Stimulated activated CD4-positive, alpha-beta T cell treated with anti-CD3 and anti-CD28 coated beads, Interleukin-1b, Interleukin-23, amount 100 ng/mL, for 24 hours (primary cell): ENCODE data around the gene HPS1.

ENCODE experiments used
- DNase-seq, 4 experiments: peaks; one replicate each; pipeline ENCODE4 v3.0.0-alpha.2; 2020; ENCODE audit warnings: low read depth in 4 of 4, low spot score in 1 of 4

The HPS1 gene

DNA sequence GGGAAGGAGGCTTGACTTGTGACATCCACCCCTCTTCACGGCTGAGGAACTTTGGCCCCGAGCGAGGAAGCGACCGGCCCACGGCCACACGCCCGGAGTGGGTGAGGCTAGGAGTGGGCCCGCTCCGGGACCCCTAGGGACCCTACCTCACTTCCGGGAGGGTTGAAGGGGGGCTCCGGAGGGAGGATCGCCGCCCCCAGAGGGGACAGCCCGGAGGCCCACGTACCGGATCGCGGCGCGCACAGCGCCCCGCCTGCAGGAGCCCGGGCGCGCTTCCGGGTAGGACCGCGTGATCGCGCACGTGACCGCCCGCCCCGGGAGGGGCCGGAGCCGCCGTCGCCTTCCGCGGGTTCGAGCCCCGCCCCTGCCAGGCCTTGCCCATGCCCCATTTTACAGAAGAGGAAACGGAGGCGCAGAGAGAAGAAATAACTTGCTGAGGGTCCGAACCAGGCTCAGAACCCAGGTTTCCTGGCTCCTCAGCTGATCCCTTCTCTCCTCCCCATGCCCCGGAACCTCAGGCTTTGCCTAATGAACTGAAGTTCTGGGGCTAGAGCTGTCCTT is at the start of gene HPS1:
TSS of gene HPS1 (minus strand) at position 275 of the 561 bp plus-strand sequence. CDS start 3,695 bp downstream, outside the sequence.
- peak; percentile 70 to 80 (median 74) for DNase-seq

DNA sequence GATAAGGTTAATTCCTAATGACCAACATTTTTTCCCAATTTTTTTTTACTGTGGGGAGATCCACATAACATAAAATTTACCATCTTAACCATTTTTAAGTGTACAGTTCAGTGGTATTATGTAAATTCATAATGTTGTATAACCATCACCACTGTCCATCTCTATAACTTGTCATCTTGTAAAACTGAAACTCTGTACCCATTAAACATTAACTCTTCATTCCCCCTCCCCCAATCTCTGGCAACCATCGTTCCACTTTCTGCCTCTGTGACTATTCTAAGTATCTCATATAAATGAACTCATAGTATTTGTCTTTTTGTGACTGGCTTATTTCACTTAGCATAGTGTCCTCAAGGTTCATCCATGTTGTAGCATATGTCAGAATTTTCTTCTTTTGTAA is 46.0 kb upstream of the HPS1 start:
- DNase-seq: no peak

DNA sequence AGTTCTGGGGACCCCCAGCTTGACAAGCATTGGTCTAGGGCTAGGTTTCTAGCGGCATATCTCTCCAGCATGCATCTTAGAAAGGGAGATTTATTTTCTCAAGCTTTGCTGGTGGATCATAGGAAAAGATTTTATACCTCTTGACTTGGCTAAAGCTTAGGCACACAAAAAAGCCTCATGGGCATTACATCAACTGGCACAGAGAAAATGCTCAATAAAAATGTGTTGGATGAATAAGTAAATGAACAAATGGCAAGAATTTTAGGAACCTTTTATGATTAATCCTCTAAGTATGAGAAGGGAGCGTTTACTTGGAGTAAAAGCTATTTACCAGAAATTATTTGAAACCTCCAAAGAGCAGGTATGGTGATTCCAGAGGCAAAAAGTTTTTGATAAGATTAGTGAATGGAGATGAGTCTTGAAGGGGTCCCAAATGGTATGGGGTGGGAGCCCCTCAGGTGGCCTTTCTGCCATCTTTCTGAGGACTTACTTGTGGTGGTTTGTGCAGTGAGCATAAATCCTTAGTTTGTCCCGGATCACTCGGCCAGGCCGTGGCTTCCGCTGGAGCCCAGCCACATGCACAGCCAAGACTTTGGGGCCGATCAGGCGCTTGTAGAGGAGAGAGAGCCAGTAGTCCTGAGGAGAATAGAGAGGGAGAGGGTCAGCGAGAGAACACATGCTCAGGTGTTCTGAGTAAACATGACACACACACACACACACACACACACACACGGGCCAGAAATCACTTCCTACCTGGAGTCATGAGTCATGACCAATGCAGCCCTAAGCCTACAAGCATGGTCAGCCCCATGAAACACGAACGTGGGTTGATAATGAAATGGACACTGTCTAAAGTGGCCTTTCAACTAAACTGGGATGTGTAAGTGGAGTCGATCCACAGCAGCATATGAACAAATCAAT is 43.1 kb upstream of the HPS1 start:
- no peak for DNase-seq

DNA sequence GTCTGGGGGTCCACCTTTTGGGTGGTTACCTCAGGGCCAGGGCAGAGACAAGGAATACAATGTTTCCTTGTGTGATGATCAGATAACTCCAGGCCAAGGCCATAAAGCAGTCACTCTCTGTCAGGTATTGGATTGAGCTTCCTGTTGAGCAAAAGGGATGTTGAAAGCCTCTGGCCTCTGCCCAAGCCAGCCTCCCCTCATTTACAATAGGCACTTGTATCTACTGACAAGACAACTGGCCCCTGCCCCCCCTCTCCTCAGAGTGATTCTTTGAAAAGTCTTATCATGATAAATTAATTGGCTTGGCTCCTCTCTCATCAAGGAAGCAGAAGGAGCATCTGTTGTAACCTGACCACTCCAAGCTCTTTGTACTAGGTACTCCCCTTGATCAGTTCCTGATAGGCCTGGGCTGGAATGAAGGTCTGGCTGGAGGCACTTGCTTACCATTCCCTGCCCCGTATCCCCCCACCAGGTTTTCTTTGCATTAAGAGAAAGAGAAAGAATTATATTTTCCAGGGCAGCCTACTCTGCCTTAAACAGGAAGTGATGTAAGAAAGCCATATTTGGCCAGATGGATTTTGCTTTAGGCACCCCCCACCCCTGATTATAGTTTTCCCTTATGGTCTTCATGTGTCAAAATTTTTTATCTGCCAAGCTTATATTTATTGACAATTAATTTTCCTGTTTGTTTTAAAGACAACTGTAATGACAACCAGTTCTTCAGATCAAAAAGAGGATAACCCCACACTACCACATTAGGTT is 42.1 kb upstream of the HPS1 start:
- no peak for DNase-seq

DNA sequence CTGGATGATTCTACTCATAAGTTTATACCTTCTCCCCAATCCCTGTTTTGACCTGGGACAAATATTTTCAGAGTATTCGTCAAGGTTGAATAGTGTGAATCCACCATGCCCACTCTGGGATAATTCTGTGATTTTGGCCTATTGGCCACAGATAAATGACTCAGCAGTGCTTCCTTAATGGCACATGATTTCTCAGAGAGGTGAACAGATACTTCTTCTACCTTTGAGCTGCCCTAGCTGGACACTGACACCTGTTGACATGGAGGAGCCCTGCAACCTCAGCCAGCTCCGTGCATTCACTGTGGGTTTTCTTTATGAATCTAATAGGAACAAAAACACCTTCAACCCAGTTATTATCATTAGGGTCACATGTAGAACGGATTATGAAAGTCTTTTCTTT is 40.9 kb upstream of the HPS1 start:
- DNase-seq: no peak

DNA sequence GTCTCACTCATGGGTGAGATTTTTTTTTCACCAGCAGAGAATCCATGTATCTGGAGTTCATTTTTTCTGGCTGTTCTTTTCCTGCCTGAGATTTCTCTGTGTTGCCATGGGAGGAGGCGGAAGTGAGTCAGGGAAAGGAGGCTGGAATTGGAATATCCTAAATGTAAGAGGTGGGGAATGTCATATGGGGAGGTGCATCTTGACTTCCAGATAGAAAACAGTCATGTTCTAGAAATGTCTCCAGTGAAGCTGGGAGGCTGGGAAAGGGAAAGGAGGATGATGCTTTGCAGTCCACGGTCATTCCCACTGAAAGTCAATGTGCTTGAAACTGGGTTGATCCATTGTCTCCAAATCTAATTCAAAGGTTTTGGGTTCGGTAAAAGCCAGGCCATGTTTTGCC is 39.7 kb upstream of the HPS1 start:
- DNase-seq: no peak

DNA sequence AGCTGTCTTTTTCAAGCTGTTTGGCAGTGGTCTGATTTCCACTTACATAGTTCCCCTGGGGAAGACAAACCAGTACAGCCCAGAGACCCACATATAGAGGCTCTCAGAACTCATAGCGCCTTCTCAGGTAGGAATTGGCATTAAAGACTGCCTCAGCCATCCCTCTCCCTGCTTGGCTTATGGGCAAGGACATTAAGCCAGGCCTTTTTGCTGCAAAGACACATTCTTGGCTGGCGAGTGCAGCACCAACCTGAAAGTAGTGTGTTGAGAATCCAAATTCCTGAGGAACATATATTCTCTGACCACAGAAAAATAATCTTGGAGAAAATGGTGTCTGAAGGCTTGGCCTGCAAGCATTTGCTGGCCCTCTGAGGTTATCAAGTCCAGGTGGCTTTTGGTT is 39.2 kb upstream of the HPS1 start:
- no peak for DNase-seq

DNA sequence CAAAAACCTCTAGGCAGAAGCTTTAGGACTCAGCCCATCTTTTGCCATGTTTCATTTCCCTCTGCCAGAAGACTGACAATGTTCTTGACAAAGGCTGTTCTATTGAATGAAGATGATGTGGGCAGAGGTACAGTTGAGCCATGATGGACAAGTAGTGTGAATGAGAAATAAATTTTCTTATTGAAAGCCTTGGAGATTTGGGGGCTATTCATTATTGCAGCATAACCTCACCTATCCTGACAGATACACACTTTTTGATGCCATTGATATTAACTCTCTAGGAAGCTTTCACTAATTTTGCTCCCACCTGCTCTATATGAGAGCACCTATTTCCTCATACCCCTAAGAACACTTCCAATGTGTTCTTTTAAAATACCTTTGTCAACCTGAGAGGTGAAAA is 36.9 kb upstream of the HPS1 start:
- DNase-seq: no peak

DNA sequence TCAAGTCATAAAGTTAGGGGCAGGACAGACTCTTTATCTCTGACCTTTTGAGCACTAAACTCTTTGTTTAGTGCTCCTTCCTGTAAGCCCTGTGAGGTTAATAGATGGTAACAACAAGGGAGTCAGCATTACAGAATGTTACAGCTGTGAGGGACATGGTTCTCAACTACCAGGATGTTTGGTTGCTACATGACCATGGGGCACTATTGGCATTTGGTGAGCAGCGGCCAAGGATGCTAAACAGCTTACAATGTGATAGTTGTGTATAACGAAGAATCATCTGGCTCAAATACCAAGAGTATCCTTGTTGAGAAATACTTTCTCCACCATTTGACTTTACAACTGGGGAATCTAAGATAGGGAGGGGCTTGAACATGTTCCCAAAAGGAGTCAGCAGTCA is 35.4 kb upstream of the HPS1 start:
- no peak for DNase-seq

DNA sequence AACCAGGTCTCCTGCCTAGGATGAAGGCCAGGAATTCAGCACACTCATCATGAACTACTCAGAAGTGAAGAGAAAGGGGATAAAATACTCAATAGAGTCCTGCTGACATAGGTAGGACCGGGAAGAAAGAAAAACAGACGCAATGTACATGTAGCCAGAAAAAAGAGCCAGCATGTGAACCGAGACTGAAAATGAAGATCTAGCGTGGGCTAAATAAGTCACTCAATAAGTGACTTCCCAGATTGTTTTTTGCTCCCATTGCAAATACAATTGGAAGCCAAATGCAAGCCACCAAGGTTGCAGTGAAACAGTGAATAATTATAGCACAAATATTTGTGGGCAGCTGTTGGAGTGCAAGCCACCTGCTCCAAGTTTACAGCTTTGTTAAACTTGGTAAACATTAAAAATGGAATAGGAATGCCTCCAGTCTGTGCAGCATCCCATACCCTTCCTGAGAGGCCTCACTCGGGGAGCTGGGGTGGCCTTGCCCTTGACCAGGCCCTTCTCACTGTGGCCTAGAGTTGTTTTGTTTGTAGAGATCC is 34.7 kb upstream of the HPS1 start:
- DNase-seq: no peak

DNA sequence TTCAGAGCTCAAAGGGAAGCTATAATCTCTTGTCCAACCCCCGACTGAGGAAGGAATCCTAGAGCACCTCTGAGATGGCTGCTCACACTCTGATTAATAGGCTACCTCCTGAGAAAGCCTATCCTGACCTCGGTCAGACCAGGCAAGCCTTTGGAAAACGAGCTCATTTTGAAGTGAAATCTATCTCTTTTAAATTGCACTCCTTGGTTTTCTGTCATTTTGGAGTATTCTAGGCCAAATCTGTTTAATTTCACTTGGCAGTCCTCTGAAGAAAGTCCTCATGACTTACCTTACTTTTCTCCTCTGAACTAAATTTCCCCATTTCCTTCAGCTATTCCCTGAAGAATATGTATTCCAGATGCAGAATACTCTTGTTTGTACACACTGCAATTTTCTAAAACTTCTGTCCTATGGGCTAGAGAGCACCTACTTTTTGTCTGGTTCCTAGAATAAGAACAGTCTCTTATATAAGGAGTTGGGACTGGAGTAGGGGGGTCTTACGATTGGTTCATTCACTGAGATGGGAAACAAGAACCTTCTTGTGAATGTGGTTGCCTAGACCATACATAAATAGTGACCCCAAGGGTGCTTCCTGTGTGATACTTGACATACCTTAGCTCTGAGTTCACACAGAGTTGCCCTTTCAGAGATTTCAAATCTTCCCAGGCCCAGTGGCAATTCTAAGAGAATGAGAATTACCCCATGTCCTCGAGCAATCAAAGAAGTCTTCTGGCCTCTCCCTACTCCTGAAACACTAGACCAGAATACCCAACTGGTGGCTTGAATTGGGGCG is 31.9 kb upstream of the HPS1 start:
- DNase-seq: no peak

DNA sequence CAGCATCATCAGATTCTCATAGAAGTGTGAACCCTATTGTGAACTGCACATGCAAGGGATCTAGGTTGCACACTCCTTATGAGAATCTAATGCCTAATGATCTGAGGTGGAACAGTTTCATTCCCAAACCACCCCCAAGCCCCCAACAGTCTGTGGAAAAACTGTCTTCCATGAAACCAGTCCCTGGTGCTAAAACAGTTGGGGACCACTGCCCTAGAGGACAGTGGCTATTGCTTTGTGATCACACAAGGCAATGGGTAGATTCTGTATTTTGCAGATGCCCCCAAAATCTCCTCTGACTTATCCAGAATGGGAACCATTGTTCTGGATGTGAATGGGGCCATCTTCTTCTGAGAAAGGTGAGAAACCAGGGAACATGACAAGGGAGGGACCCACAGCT is 31.1 kb upstream of the HPS1 start:
- DNase-seq: no peak

DNA sequence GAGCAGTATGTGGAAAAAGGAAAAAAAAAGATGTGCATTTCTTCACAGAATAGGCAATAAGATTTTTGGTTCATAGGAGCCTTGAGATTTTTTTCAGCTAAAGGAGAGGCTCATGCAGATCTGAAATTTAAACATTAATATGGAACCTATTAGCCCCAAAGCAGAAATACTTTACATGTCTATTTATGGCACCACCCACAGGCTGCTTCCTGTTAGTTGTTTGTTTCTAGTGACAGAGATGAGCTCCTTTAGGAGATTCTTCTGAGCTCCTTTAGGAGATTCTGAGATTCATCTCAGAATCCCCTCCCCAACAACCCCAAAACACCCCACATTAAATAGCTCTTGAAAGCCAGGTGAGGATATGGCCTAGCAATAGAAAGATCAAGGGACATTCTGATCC is 27.9 kb upstream of the HPS1 start:
- no peak for DNase-seq

DNA sequence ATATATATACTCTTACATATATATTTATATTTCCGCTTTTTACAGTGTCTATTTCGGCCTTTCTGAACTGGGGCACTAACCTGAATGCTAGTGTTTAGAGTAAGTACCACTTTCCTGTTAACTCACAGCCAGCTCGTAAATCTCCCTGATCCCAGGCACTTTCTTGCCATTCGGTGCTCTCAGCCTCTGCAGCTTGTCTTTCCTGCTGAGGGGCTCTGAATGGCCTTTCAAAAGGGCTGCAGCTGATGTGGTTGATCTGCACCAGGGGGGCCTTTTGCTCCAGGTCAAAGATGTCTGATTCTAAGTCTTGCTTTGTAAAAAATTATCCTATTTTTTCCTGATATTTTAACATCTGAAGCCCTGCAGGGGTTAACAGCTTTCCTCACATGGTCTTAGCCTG is 25.5 kb upstream of the HPS1 start:
- DNase-seq: no peak

DNA sequence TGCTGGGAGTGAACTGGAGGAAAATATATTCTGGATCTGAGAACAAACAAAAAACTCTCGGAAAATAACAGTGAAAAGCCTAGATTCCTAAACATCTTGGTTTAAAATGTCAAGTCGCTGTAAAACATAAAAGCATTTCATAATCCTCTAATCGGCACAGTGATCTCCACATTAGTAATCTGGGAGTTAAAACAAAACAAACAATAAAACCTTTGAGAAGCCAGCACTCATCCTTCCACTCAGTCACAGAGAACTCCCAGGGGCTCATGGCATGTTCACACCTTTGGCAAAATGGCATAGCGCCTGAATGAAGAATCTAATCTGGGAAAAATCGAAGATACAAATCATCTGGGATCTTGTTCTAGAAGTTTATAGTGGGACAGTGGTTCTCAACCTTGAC is 24.1 kb upstream of the HPS1 start:
- no peak for DNase-seq

DNA sequence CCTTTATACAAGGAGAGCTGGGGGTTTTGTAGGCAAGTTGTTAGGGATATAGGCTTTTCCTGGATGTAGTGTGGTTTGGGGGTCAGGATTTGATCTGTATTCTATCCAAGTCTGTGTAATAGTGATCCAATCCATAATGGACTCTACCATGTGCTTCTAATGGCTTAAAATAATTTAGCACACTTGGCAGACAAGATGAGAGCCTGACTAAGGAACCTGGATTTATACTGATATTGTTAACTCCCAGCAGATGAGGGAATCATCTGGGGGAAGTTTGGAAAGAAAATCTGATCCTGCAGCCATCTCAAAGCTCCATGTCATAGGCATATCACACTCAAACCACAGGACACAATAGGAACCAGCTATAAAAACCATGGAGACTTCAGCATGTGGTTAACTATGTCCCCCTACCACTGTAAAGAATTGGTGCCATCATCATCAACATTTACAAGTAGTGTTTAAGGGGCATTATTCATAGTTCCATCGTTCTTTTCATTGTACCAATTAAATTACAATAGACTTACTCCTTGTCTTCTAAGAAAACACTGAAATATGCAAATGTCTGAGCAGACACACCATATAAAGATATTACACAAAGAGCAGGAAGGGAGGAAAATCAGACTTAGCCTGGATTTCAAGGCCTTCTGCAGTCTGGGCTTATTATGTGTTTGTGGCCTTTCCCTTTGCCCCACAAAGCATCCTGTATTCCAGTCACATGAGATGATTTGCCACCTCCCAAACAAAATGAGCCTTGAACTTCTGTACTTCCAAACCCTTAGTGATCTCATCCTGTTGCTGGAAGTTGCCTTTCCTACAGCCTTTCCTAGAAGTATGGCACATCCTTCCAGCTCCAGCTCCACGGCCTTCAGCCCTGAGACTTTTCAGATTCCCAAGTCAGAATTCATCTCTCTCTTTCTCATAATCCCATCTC is 22.5 kb upstream of the HPS1 start:
- no peak for DNase-seq

DNA sequence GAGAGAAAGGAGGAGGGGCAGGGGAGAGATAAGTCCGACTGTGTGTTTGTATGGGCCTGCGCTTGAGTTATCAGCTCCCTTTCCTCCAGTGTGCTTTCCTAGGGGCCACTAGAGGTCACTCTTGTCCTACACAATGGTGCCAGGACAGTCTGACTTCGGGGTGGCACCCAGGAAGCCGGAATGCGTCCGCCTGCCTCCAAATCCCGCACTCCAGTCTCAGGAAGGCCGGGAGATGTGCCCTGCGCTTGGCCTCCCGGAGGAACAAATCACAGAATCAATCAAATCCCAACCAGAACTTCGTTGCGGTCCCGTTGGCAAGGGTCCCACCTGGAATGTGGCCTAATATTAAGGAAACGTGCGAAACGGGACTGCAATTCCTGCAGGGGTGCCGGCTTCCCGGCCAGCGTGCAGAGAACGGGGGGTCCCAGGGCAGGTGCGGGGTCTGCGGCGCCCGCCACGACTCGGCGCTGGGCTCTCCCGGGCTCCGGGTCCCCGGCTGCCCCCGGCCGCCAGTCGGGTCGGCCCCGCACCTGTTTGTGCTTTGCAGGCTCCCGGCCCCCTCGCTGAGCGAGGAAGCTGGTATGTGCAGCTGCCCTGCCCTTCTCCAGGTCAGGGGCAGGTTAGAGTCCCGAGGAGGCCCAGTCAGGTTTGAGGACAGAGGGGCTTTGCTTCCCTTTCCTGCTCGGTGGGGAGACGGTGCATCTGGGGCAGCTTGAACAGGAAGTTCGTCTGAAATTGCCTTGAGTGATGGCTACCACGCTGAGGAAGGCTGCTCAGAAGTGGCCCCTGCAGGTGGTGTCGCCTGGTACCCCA is 21.0 kb upstream of the HPS1 start:
- DNase-seq: peak; percentile 15 to 28 (median 24)

DNA sequence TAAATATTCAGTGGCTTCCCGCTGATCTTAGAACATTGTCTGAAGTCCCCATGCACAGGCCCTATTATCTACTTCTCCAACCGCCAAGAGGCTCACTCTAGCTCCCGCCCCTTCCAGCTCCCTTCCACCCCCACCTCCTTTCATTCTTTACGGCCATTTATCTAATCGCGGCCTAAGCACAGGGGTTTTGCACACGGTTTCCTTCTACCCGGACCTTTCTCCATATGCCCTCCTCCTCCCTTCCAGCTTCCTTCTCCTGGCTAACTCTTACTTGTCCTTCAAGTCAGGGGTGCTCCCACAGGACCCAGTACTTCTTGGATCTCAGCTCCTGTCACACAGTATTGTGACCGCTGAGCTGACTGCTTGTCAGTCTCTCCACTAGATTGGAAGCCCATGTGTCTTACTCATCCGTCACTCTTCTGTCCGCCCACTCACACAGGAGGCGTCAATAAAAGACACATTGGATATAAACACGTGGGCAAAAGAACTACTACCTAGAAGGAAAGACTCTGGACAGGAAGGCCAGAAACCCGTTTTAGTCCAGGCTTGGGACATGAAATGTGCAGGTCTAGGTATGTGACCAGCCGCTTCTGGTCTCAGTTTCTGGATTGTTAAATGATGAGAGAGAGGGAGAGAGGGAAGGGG is 20.2 kb upstream of the HPS1 start:
- DNase-seq: no peak

DNA sequence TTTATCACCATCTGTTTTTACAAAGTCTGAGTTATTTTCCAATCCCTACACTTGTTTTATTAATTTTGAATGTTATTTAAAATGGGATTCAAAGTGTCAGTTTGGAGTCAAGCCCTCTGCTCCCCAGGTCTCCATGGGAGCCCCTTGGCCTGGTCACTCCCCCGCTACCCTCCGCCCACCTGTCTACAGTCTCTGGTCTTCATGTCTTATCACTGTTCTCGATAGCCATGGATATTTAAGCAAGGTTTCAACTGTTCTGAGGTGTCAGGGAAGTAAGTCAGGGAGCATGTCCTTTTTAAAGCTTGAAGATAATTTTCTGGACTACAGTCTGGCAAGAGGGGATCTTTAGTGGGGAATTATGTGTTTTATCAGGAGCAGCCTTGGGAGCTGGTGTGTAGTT is 19.1 kb upstream of the HPS1 start:
- DNase-seq: no peak
